ENCODE data around the gene TNS3.
A peak's percentile ranks its signal among the peaks of the same experiment; 100 is the strongest.

TNS3 gene

GRCh38 chr7:47472444-47473157 lies 109.3 kb downstream of the TNS3 start:
- Histone ChIP-seq H3K14ac (ENCODE audit: low read length in 2 of 2) (peak overlapping the region in 1 of 2 experiments; percentile 31), H2BK12ac (ENCODE audit: low read length in 2 of 2) (peak overlapping the region in 1 of 2 experiments; percentile 17), H2BK5ac (ENCODE audit: low read depth, low read length, poor library complexity, severe bottlenecking) (no peak overlapping the region), H2AFZ (ENCODE audit: low read depth, low read length) (no peak overlapping the region), H3K79me1 (replicated peaks; ENCODE audit: low read length, poor library complexity, severe bottlenecking) (peaks cover 29% of the 10 kb centered on the region), H3K9ac (ENCODE audit: low read length) (no peak overlapping the region), H3K4me1 (ENCODE audit: control insufficient read depth, insufficient read depth, low read depth, low read length) (peaks cover 48% of the 10 kb centered on the region), H2BK120ac (ENCODE audit: low read depth, low read length) (no peak overlapping the region), H3K23ac (ENCODE audit: low read length in 2 of 2) (no peak overlapping the region), H4K91ac (ENCODE audit: low read length) (peak overlapping the region; percentile 62), H3K4ac (ENCODE audit: low read depth in 1 of 2, low read length in 2 of 2) (no peak overlapping the region), H3K27ac (ENCODE audit: low read length, poor library complexity, severe bottlenecking) (no peak overlapping the region), H2AK5ac (ENCODE audit: low read length, severe bottlenecking) (peak overlapping the region; percentile 10), H3K18ac (ENCODE audit: low read depth in 1 of 2, low read length in 2 of 2) (no peak overlapping the region), H3K9me3 (ENCODE audit: control insufficient read depth, low read length) (no peaks in the 10 kb centered on the region), H3K27me3 (ENCODE audit: control insufficient read depth in 1 of 2, insufficient read depth in 1 of 2, low read length in 2 of 2) (peaks cover 0 to 6% of the 10 kb centered on the region in 2 experiments), H3K4me2 (ENCODE audit: low read length, poor library complexity, severe bottlenecking) (no peak overlapping the region), H3K36me3 (ENCODE audit: control insufficient read depth in 1 of 2, insufficient read depth in 2 of 2, low read depth in 1 of 2, low read length in 2 of 2) (peaks cover 0 to 25% of the 10 kb centered on the region in 2 experiments), H3K4me3 (ENCODE audit: insufficient read depth in 1 of 2, low read depth in 1 of 2, low read length in 2 of 2) (no peak overlapping the region), H2BK15ac (ENCODE audit: low read depth, poor library complexity, severe bottlenecking) (peak overlapping the region; percentile 50), H4K8ac (ENCODE audit: low read length) (peak overlapping the region; percentile 50)
- 98% methylated on average over 17 of the region's 19 CpGs for WGBS
- DNase-seq = no peak

- no peak for DNase-seq
- H3K4ac ChIP-seq (ENCODE audit: low read depth in 1 of 2, low read length in 2 of 2) = no peak overlapping the region
- H3K36me3 ChIP-seq (ENCODE audit: control insufficient read depth in 1 of 2, insufficient read depth in 2 of 2, low read depth in 1 of 2, low read length in 2 of 2) = peaks cover 0 to 27% of the 10 kb centered on the region in 2 experiments
- H4K8ac ChIP-seq (ENCODE audit: low read length) = no peak overlapping the region
- 91% methylated on average over 3 of the region's 3 CpGs for WGBS
- no peaks in the 10 kb centered on the region for H3K9me3 ChIP-seq (ENCODE audit: control insufficient read depth, low read length)
- no peak overlapping the region for H3K9ac ChIP-seq (ENCODE audit: low read length)
- peaks cover 41% of the 10 kb centered on the region for H3K4me1 ChIP-seq (ENCODE audit: control insufficient read depth, insufficient read depth, low read depth, low read length)
- no peak overlapping the region for H2BK120ac ChIP-seq (ENCODE audit: low read depth, low read length)
- peak overlapping the region; percentile 86 for H3K27ac ChIP-seq (ENCODE audit: low read length, poor library complexity, severe bottlenecking)
- no peak overlapping the region for H2BK15ac ChIP-seq (ENCODE audit: low read depth, poor library complexity, severe bottlenecking)
- H3K27me3 ChIP-seq (ENCODE audit: control insufficient read depth in 1 of 2, insufficient read depth in 1 of 2, low read length in 2 of 2) = peaks cover 0 to 6% of the 10 kb centered on the region in 2 experiments
- no peak overlapping the region for H2BK5ac ChIP-seq (ENCODE audit: low read depth, low read length, poor library complexity, severe bottlenecking)
- H3K4me2 ChIP-seq (ENCODE audit: low read length, poor library complexity, severe bottlenecking) = no peak overlapping the region
- no peak overlapping the region for H4K91ac ChIP-seq (ENCODE audit: low read length)
- H3K18ac ChIP-seq (ENCODE audit: low read depth in 1 of 2, low read length in 2 of 2) = no peak overlapping the region
- H2AK5ac ChIP-seq (ENCODE audit: low read length, severe bottlenecking) = peak overlapping the region; percentile 67
- no peak overlapping the region for H3K23ac ChIP-seq (ENCODE audit: low read length in 2 of 2)
- no peak overlapping the region for H2AFZ ChIP-seq (ENCODE audit: low read depth, low read length)
- no peak overlapping the region for H3K14ac ChIP-seq (ENCODE audit: low read length in 2 of 2)
- H3K79me1 ChIP-seq (replicated peaks; ENCODE audit: low read length, poor library complexity, severe bottlenecking) = peaks cover 27% of the 10 kb centered on the region
- H2BK12ac ChIP-seq (ENCODE audit: low read length in 2 of 2) = no peak overlapping the region
- H3K4me3 ChIP-seq (ENCODE audit: insufficient read depth in 1 of 2, low read depth in 1 of 2, low read length in 2 of 2) = no peak overlapping the region
Observed at GRCh38 chr7:47471831-47472230, 110.1 kb downstream of the TNS3 start.

- WGBS = 97% methylated on average over 9 of the region's 9 CpGs
- Histone ChIP-seq H3K79me1 (replicated peaks; ENCODE audit: low read length, poor library complexity, severe bottlenecking) (peaks cover 24% of the 10 kb centered on the region), H3K4me2 (ENCODE audit: low read length, poor library complexity, severe bottlenecking) (no peak overlapping the region), H4K91ac (ENCODE audit: low read length) (no peak overlapping the region), H3K9me3 (ENCODE audit: control insufficient read depth, low read length) (no peaks in the 10 kb centered on the region), H3K36me3 (ENCODE audit: control insufficient read depth in 1 of 2, insufficient read depth in 2 of 2, low read depth in 1 of 2, low read length in 2 of 2) (peaks cover 0 to 25% of the 10 kb centered on the region in 2 experiments), H2BK5ac (ENCODE audit: low read depth, low read length, poor library complexity, severe bottlenecking) (no peak overlapping the region), H3K4me1 (ENCODE audit: control insufficient read depth, insufficient read depth, low read depth, low read length) (peaks cover 41% of the 10 kb centered on the region), H3K14ac (ENCODE audit: low read length in 2 of 2) (no peak overlapping the region), H3K4ac (ENCODE audit: low read depth in 1 of 2, low read length in 2 of 2) (no peak overlapping the region), H3K18ac (ENCODE audit: low read depth in 1 of 2, low read length in 2 of 2) (no peak overlapping the region), H2BK120ac (ENCODE audit: low read depth, low read length) (no peak overlapping the region), H2AK5ac (ENCODE audit: low read length, severe bottlenecking) (peak overlapping the region; percentile 67), H3K4me3 (ENCODE audit: insufficient read depth in 1 of 2, low read depth in 1 of 2, low read length in 2 of 2) (no peak overlapping the region), H4K8ac (ENCODE audit: low read length) (peak overlapping the region; percentile 10), H2AFZ (ENCODE audit: low read depth, low read length) (no peak overlapping the region), H3K27me3 (ENCODE audit: control insufficient read depth in 1 of 2, insufficient read depth in 1 of 2, low read length in 2 of 2) (peaks cover 0 to 6% of the 10 kb centered on the region in 2 experiments), H3K9ac (ENCODE audit: low read length) (no peak overlapping the region), H2BK15ac (ENCODE audit: low read depth, poor library complexity, severe bottlenecking) (no peak overlapping the region), H3K23ac (ENCODE audit: low read length in 2 of 2) (no peak overlapping the region), H2BK12ac (ENCODE audit: low read length in 2 of 2) (no peak overlapping the region), H3K27ac (ENCODE audit: low read length, poor library complexity, severe bottlenecking) (peak overlapping the region; percentile 86)
- no peak for DNase-seq
Observed at GRCh38 chr7:47471358-47471703, 110.6 kb downstream of the TNS3 start.

- Histone ChIP-seq H3K9ac (ENCODE audit: low read length) (no peak overlapping the region), H3K14ac (ENCODE audit: low read length in 2 of 2) (no peak overlapping the region), H3K23ac (ENCODE audit: low read length in 2 of 2) (no peak overlapping the region), H3K79me1 (replicated peaks; ENCODE audit: low read length, poor library complexity, severe bottlenecking) (peaks cover 22% of the 10 kb centered on the region), H3K9me3 (ENCODE audit: control insufficient read depth, low read length) (no peaks in the 10 kb centered on the region), H3K36me3 (ENCODE audit: control insufficient read depth in 1 of 2, insufficient read depth in 2 of 2, low read depth in 1 of 2, low read length in 2 of 2) (peaks cover 0 to 19% of the 10 kb centered on the region in 2 experiments), H3K18ac (ENCODE audit: low read depth in 1 of 2, low read length in 2 of 2) (no peak overlapping the region), H3K27ac (ENCODE audit: low read length, poor library complexity, severe bottlenecking) (peak overlapping the region; percentile 86), H3K4me1 (ENCODE audit: control insufficient read depth, insufficient read depth, low read depth, low read length) (peaks cover 36% of the 10 kb centered on the region), H2BK120ac (ENCODE audit: low read depth, low read length) (no peak overlapping the region), H3K27me3 (ENCODE audit: control insufficient read depth in 1 of 2, insufficient read depth in 1 of 2, low read length in 2 of 2) (peaks cover 0 to 3% of the 10 kb centered on the region in 2 experiments), H3K4me3 (ENCODE audit: insufficient read depth in 1 of 2, low read depth in 1 of 2, low read length in 2 of 2) (no peak overlapping the region), H2BK12ac (ENCODE audit: low read length in 2 of 2) (no peak overlapping the region), H4K91ac (ENCODE audit: low read length) (peak overlapping the region; percentile 41), H2AK5ac (ENCODE audit: low read length, severe bottlenecking) (peak overlapping the region; percentile 67), H2BK5ac (ENCODE audit: low read depth, low read length, poor library complexity, severe bottlenecking) (no peak overlapping the region), H2BK15ac (ENCODE audit: low read depth, poor library complexity, severe bottlenecking) (no peak overlapping the region), H4K8ac (ENCODE audit: low read length) (peak overlapping the region; percentile 10), H3K4me2 (ENCODE audit: low read length, poor library complexity, severe bottlenecking) (peak overlapping the region; percentile 11), H2AFZ (ENCODE audit: low read depth, low read length) (no peak overlapping the region), H3K4ac (ENCODE audit: low read depth in 1 of 2, low read length in 2 of 2) (no peak overlapping the region)
- 80% methylated on average over 13 of the region's 13 CpGs for WGBS
- DNase-seq = no peak
Observed at GRCh38 chr7:47470567-47471357, 111.1 kb downstream of the TNS3 start.

All from mesenchymal stem cell (in vitro differentiated cells and primary cell).